Suprapubic skin (tissue), 3 donors: ENCODE measurements around the gene HOXB8.

Experiments
- CTCF ChIP-seq, 2 donors: fragments of 200-600 bp in 1 of 2; fragments of 450-650 bp in 1 of 2; sonication (generic) in 1 of 2; IDR thresholded peaks; one replicate each; pipeline ENCODE4 v1.5.1; 2016 to 2019; ENCODE audit warnings: antibody characterized with exemption in 2 of 2, mild to moderate bottlenecking in 1 of 2, moderate library complexity in 1 of 2
- POLR2A ChIP-seq, 2 donors: fragments of 450-650 bp; IDR thresholded peaks; one replicate each; pipeline ENCODE4 v1.6.1; 2017; ENCODE audit warnings: antibody characterized with exemption in 2 of 2, mild to moderate bottlenecking in 2 of 2, moderate library complexity in 2 of 2

- no peak for TF ChIP-seq CTCF (IDR thresholded peaks at IDR 0.05)
- no peak for TF ChIP-seq POLR2A (IDR thresholded peaks at IDR 0.05)
These were observed 25.1 kb upstream of the HOXB8 start for GRCh38 chr17:48639982-48640857.
